Activated CD8-positive, alpha-beta memory T cell treated with anti-CD3 and anti-CD28 coated beads, Interleukin-2, amount 50 U/mL, for 24 hours (primary cell): ENCODE measurements around the gene MOCS2.
"Not testable (repeated sequence)": the region's sequence is repeated elsewhere in the genome, so short reads cannot be mapped to it uniquely, and the experiment has no call there.

ENCODE experiments used
- DNase-seq: peaks from one replicate; pipeline ENCODE4 v3.0.0-alpha.2; 2020; ENCODE audit errors: extremely low read depth

MOCS2 gene, protein sequence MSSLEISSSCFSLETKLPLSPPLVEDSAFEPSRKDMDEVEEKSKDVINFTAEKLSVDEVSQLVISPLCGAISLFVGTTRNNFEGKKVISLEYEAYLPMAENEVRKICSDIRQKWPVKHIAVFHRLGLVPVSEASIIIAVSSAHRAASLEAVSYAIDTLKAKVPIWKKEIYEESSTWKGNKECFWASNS

GRCh38 chr5:53109443-53110127, at the start of gene MOCS2:
MOCS2 (minus strand) TSS chr5:53109757; CDS start chr5:53107174, 2,583 bp downstream.
- peak; percentile 76 for DNase-seq

GRCh38 chr5:53151713-53152458, 42.3 kb upstream of the MOCS2 start:
- no peak for DNase-seq

- DNase-seq: no peak
Measured at GRCh38 chr5:53133020-53133419, 23.5 kb upstream of the MOCS2 start.

DNA sequence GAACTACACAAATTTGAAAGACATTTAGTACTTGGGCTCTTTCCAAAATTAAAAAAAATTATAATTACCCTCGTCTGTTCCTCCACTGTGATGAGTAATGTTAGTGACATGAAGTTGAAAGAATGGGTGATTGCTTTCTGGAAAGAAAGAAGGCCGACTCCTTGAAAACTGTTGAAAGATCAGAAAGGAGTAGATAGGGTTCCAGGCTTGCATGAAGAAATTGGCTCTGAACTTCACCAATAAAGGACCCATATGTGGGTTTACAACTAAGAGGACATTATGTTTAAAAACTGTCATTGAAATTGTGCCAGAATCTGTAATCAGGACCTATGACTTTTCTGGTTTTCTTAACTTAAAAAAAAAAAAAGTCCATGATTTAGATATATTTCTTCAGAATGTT, 20.7 kb upstream of the MOCS2 start:
- no peak for DNase-seq

- DNase-seq: no peak
Measured at GRCh38 chr5:53128481-53128880, 18.9 kb upstream of the MOCS2 start.

- no peak for DNase-seq
Measured at GRCh38 chr5:53127107-53127506, 17.6 kb upstream of the MOCS2 start.

DNA sequence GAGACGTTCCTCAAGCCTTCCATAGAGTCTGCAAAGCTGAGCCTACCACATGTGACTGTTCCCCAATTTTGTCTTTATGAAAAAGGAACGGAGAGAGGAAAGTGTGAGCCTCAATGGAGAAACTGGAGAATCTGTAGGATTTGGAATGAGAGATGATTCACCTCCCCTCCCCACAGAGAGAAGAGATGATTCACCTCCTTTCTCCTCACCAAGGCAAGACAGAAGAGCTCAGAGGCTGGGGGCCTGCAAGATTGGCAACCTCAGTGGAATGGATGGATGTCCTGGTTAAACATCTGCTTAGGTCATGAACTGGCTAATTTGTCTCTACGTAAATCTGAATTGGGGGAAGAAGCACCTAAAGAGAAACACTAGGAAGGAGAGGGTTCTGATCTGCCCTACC, 17.0 kb upstream of the MOCS2 start:
- DNase-seq: no peak

GRCh38 chr5:53123702-53124101, 14.1 kb upstream of the MOCS2 start:
- no peak for DNase-seq

- DNase-seq: no peak
Measured at GRCh38 chr5:53120165-53120564, 10.6 kb upstream of the MOCS2 start.

GRCh38 chr5:53118879-53119278, 9.3 kb upstream of the MOCS2 start:
- DNase-seq: no peak

DNA sequence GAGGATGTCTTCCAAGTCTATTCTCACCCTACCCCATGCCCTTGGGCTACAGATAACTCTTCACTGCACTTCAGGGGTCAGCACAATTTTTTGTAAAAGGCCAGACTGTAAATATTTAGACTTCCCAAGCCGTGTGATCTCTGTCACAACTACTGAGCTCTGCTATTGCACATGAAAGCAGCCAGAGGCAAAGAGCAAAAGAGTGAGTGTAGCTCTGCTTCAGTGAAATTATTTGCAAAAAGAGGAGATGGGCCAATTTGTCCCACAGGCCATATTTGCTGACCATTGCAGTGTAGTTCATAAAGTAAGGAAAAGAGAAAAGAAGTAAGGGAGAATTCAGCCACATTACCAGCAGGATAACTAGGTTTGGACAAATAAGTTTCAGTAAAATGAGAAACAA, 7.0 kb upstream of the MOCS2 start:
- DNase-seq: no peak

DNA sequence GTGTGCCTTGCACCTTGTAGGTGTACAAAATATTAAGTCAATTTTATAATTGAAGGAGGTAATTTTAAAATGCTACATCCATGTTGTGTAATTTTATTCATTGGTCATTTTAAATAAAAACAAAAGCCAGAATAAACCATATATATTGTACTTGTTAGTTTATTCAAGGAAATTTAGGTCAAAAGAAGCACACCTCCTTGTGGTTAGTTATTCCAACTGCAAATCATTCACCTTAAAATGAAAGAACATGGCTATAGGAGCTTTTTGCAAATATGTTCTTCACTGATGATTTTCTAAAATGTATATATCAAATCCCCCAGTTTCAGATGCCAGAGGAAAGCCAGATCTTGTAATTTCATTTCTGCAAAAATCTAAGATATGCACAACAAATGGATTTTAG, 5.4 kb upstream of the MOCS2 start:
- no peak for DNase-seq

DNA sequence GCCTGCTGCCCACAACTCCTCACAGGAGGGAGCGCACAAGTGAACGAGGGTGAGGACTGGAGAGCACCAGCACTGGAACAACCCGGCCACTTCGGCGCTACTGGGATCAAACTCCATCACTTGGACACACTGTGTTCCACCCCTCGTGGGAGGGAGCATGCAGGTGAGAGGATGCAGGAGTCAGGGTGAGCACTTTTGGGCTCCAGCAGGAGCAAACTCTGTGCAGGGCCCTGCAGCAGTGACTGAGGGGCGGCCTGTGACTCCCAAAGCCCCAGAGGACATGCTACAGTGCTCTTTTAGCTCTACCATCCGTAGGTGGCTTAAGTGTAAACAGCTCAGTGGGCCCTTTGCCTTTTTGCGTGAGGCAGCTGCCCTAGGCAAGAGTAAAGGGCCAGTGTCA, 4.4 kb upstream of the MOCS2 start:
- DNase-seq: no peak

DNA sequence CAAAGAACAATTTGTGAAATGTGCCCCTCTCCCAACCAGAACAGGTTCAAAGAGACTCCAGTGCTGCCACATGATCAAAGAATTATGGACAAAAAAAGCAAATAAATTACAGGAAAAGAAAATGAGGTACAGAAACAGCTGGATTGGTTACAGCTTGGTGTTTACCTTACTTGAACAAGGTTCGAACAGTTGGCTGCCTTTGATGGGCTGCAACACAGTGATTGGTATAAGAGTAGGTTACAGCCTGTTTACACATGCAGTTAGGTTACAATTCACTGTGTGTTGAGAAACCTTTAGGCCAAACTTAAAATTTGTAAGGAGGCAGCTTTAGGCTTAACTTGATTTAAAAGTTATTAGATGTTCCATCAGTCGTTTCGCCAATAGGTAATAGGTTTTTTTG, 3.4 kb upstream of the MOCS2 start:
- no peak for DNase-seq

- not testable (repeated sequence) for DNase-seq
Measured at GRCh38 chr5:53112307-53112706, 2.8 kb upstream of the MOCS2 start.

DNA sequence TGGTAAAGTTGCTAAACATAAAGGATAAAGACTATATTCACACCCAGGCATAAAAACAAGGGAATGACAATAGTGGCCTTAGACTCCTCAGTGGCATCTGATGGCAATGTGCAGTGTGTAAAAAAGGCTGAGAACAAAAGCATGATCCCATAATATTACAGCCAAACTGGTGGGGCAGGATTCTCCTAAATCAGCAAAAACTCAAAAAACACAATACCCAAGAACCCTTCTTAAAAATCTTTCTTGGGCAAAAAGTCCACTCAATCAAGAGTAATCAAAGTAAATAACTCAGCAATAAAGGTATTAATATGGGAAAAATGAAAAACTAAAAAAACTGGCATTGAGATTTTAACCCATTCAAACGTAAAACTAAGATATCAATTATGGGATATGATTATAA, 1.6 kb upstream of the MOCS2 start:
- DNase-seq: no peak

- no peak for DNase-seq
Measured at GRCh38 chr5:53110156-53110555, 599 bp upstream of the MOCS2 start.

GRCh38 chr5:53109056-53109442, 508 bp downstream of the MOCS2 start:
- no peak for DNase-seq

DNA sequence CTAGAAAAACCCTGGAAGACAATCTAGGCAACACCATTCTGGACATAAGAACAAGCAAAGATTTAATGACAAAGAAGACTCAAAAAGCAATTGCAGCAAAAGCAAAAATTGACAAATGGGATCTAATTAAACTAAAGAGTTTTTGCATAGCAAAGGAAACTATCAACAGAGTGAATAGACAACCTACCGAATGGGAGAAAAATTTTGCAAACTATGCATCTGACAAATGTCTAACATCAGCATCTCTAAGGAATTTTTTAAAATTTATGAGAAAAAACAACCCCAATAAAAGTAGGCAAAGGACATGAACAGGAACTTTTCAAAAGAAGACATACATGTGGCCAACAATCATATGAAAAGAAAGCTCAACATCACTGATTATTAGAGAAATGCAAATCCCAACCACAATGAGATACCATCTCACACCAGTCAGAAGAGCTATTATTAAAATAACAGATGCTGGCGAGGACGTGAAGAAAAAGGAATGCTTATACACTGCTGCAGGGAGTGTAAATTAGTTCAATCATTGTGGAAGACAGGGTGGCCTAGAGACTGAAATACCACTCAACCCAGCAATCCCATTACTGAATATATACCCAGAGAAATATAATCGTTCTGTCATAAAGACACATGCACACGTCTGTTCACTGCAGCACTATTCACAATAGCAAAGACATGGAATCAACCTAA, 3.8 kb downstream of the MOCS2 start:
- no peak for DNase-seq

GRCh38 chr5:53100606-53101005, 9.0 kb downstream of the MOCS2 start:
- no peak for DNase-seq

GRCh38 chr5:53099546-53099945, 10.0 kb downstream of the MOCS2 start:
- no peak for DNase-seq

DNA sequence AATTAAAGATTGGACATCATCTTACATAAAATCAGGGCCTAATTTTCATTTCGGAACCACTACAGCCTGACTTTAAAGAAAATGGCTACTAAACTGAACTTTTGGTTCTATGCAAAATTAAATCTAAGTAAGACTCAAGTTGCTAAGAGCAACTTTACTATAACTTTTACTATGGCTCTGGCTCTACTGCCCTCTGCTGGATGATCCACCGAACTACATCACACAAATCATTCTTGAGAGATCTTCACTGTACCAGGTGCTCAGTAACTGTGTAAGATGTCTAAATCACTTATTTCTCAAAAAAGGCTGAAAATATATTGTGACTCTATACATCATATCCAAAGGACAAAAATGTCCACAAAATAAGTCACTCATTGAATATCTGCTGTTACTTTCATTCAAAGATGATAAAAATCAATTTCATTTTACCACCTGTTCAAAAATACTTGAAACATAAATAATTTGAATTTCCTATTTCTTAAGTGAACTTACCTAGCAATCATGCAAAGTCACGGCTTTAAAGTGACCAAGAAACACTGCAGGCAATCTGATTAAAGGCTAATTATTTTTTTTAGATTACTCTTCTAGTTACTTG, 13.5 kb downstream of the MOCS2 start:
- peak; percentile 44 for DNase-seq
